HG03460 (cell line): Measurements from ENCODE around the gene PPP1R13B.

Experiments used
- ATAC-seq: cut with Tn5 transposase; IDR thresholded peaks from one replicate; pipeline ENCODE4 v1.9.1; 2021; ENCODE audit not compliant: unreplicated experiment

The PPP1R13B gene

DNA sequence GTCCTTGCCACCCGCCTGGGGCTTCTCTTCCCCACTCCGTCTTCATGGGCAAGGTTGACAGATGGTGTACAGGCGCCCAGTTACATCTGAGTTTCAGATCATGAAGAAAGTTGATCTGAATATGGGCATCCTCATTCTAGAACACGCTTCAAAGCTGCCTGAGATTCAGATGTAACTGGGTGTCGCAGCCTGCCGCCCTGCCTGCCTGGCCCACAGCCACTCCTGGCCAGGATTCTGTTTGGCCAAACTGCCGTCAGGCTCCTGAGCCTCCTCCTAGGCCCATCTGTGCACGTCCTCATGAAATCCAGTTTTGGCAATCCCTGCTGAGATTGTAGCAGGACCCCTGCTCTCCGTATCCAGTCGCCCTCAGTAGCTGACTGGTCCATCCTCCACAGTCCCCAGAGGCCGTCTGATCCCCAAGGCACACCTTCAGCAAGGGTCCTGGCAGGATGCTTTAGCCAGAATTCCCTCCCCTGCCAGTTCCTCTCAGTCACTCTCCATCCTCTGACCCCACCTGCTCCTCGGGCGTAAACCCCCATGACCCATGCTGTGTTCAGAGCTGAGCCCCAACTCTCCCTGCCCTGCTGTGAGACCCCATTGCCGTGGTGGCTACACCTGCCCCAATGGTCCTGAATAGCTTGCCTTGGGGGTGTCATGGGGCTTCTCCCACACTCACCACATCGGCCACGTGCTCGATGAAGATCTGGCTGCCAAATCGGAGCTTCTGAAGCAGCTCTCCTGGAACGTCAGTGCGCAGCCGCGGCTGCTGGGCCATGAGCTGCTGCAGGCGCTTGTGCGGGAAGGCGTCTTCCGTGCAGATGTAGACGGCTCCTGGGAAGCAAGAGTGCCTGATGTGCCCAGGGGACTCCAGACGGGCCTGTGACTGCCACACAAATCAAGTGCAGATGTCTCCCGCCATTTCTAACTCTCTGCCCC, 144.6 kb downstream of the PPP1R13B start:
- no peak for ATAC-seq

DNA sequence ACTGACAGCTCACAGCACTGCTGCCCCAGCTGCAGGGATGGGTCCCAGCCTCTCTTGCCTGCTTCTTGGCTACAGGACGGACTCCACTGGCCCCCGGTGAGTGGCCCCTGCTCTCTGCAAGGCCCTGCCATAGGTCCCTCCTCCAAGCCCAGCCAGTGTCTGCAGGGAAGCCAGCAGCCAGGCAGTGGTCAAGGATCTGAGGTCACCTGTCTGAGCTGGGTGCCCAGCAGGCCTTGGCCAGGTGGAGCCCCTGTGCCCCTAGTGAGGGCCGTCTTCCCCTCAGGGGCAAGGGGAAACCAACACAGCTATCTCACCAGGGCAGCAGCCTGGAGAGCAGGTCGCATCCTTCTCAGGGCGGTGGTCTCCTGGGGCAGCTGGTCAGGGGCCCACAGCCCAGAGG, 145.3 kb downstream of the PPP1R13B start:
- no peak for ATAC-seq

DNA sequence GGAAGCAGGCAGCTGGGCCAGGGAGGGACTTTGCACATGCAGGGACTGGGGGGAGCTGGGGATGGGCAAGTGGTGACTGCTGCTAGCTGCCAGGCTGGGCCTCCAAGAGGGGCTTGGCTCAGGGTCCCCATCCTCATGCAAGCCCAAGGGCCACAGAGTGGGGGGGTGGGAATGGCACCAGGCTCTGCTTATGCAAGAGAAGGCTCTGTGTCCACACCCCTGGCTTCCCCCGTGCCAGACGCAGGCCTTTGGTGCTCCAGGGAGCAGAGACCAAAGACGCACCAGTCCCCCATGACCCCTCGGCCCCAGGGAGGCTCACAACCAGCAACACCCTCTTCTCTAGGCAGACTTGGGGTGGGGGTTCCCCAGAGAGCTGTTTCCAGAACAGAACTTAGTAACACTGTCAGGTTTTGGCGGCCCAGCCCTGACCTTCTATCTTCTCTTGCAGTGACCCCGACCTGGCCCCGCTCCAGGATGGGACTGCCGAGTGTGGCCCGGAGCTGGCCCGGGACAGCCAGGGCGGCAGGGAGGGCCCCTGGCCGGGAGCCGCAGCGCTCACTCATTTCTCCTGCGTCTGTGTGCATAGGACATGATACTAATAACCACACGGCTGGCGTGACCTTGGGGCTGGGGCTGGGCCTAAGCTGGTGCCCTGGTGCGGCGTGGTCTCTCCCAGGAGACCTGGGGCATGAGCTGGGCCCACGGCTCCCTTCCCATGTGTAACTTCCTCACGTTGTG, 146.5 kb downstream of the PPP1R13B start:
- no peak for ATAC-seq

DNA sequence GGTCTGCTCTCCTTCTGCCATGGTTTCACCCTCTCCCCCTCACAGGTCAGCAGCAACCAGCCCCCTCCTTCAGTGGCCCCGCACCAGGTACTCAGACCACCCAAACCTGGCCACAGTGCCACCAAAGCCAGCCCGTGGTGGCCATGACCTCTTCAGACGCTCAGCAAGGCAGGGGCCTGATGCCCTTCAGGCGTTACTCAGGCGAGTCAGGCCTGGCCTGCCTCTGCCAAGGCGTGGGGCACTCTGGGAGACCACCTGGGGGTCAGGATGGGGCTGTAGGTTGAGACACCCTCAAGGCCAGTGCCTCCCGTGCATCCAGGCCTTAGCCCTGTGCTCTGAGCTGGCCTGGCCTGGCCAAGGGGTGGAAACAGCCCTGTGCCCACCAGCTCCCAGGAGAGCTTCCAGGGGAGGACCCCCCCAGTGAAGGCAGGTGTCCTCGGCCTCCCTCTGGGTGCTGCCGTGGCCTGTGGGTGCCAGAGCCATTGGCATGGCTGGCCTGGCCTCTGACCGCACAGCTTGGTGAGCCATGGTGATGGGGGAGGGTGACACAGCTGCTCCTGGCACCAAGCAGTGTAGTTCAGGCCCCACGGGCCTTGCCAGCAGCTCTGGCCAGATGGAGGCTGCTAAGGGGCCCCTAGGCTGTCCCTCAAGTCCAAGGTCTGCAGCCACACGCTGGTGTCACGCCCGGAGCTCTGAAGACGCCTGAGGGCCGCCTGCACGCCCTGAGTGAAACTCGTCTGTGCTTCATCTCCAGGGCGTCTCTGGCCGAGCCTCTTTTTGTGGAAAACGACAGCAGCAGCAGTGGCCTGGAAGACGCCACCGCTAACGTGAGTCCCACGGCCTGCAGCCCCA, 147.2 kb downstream of the PPP1R13B start:
- no peak for ATAC-seq

DNA sequence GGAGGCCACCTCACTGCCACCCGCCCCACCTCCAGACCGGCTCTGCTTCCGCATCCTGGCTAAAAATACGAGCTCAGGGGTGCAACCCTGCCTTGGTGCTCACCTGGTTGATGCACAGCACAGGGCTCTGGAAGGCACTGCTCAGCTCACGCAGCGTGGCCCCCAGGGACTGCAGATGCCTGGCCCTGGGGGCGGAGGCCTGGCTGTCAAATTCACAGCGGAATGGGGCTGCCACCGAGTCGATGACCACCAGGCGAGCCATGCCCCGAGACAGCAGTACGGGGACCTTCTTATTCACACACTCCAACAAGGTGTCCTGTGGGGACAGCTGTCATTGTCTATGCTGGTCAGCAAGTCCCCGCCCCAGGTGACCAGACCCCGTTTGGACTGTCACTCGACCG, 148.1 kb downstream of the PPP1R13B start:
- no peak for ATAC-seq

DNA sequence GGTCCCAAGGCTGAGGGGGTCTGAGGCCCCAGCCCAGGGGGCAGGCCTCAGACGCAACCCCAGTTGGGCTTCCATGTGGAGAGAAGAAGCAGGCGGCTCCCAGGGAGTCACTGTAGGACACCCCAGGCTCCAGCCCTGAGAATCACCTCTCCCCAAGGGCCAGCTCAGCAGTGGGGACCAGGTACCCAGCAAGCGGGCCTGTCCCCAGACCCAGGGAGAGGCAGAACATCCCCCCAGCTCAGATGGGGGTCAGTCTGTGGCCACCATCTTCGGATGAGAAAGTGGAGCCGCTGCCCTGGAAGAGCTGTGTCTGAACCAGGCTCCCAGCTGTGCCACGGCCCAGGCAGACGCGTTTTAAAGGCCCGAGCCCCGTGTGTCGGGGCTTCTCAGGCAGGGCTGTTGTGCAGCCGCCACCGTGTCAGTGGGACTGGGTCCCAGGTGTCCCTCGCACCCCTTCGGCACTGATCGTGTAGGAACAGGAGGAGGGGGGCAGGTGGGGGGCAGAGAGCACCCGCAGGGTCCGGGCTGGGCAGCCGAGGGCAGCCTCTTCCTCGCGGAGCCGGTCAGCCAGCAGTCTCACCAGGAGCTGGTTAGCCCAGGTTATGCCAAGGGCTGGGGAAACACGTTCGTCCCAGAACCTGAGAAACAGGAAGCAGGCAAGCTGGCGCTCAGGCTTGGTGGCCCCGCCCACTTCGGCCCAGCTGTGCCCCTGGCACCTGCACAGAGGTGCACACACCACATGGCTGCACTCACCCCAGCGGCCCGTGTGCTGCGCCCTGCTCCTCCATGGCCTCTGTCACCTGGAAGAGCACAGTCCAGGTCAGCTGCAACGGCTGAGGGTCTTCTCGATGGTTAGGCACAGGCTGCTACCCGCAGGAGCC, 148.8 kb downstream of the PPP1R13B start:
- no peak for ATAC-seq

DNA sequence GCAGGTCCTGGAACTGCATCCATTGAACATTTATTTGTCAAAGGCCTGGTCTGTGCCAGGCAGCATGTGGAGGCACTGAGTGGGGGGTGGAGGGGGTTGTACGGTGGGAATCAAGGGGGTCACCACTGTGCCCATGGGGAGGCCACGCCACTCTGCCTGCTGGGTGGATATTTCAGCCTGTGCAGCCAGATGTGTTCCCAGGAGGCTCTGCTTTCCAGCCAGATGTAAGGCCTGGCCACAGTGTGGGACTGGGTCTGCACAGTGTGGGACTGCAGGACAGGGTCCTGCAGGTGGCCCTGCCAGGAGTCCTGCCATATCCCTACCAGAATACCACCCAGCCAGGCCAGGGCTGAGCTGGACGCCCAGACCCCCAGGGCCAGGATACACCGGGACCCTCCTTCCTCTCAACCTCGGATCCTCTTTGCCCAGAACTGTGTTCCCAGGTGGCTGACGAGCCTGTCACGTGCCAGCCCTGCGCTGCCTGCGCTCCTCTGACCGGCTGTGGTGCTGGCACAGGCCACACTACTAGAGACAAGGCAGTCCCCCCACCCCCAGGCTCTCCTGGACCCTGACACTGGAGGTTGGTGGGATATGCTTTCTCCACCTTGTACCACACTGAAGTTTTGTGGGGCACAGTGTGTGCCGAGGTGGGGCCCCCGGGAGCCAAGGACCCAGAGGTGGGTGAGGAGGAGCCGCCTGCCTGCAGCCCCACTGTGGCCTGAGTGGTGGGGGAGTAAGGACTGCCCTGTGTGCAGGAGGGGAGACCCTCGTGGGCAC, 149.6 kb downstream of the PPP1R13B start:
- no peak for ATAC-seq

DNA sequence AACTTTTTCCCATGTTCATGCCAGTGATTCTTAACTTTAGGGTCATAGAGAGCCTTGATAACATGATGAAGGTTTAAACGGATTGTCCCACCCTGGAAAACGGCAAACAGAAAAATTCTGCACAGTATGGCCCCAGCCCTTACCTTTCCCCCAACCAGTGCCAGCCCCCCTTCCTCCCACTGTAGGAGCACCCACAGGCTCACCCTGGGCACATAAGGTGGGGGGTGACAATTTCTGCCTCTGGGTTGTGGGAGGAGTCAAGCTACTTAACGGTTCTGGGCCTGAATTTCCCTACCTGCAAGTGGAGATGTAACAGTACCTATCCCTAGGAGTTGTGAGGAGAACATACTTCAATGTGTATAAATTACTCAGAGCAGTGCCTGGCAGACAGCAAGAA, 150.2 kb downstream of the PPP1R13B start:
- no peak for ATAC-seq

DNA sequence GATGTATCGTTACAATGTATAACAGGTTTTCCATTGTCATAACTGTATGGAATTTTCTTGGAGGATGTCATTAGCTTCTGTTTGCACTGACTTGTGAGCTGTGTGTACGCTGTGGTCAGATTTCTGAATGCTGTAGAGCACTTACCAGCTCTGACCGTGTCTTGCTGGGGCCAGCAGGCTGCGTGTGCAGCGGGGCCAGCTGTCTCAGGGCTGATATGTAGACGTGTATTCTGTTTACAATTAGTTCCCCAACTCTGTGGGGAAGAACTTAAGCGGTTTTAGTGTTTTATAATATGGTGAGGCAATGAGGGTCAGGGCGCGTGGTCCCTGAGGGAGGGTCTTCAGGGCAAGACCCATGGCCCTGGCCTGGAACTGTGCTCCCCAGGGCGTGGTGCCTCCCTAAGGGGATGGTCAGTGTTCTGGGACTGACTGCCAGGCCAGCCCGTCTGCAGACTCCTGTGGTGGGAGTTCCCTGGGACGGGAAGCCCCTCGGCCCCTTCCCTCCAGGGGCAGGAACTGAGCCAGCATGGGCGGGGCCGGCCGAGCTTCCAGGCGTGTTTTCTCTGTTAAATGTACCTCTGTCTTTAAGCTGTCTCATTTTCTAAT, 150.8 kb downstream of the PPP1R13B start:
- no peak for ATAC-seq

DNA sequence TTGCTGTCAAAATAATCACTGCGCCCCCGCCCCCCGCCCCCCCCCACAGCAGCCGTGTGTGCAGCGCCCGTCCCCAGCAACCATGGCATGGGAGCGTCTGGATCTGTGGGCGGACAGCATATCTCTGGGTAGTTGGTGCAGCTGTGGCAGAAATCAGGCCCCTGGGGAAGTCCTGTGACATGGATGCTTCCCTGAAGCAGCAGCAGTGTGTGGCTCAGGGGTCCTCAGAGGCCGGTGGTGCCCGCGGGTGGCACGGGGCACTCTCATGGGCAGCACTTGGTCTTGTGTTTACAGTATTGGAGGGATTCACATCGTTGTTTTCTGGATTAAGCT, 151.3 kb downstream of the PPP1R13B start:
- ATAC-seq, result no peak

DNA sequence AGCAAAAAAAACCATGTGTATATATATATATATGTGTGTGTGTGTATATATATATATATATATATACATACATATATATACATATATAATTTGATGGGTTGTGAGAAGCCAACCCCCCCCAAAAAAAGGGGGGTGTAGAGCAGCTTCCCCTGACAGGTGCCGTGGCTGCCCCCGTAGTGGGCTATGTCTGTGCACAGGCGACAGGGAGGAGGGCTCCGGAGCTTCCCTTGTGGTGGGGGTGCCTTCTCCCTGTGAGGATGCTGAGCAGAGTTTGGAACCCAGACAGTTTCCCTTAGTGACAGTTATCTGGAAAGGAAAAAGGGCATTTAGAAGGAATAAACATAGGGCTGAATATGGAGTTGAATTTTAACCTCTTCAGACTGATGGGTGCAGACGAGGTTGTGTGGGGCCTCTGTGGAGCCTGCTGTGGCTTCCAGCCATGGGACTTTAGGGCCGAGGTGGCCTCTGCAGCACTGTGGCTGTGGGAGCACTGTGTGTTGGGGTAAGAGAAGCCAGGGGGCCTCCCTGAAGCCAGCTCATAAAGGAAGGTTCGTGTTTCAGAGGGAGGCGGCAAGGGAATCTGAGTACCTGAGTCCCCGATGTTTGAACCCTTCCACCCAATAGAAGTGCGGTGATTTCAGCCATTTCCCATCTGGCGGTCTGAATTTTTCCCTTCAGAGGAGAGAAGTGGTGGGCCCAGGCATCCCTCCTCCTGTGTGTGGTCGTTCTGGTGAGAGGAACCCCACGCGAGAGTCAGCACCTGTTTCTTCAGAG, 151.9 kb downstream of the PPP1R13B start:
- no peak for ATAC-seq

DNA sequence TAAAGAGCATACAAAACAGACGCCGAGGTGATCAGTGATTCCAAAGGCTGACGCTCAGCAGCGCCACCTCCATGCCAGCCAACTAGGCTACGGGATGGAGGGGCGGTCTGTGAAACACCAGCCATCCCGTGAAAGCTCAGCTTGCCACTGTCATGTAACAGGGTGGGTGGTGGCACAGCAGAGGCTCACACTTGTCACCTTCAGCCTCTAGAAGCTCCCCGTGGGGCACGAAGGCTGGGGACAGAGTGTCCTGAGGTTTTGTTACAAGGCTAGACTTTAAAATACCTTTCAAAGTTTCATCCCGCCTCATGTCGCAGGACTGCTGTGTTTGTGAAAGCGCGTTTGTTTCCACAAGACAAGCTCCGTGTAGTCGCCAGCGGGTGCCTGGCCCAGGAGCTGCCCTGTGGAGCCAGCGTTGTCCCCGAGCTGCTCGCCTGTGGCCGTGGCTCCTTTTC, 152.8 kb downstream of the PPP1R13B start:
- ATAC-seq, result no peak

DNA sequence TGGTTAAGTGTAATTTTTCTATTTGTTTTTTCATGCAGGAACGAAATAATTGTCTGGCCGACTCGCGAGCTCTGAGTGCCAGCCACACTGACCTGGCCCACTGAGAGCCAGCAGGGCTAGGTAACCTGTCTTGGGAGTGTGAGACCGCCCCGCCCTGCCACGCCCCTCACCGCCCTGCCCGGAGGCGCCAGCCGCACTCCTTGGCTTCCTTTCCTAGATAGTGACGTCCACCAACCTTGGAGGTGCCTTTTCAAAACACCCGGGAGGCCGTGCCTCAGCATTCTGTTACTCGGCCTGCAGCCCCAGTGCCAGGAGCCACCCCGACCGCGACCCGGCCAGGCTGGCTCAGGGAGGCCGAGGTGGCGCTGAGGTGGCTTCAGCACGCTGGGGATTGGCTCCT, 153.9 kb downstream of the PPP1R13B start:
- no peak for ATAC-seq

DNA sequence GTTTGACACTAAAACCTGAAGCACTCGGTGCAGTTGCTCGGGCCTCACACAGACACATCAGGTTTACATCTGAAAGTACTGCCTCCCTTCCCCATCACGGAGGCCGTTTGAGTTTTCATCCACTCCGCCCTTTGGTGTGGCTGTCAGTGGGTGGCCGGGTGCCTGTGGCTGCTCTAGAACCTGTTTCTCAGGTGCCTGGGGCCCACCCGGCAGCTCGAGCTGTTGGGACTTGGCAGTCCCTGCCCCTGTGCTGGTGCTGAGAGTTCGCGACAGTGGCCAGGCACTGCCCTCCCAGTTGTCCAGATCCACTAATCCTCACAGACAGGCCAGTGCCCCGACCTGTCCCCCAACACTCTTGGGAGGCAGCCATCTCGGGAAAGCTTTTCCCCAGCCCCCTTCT, 154.5 kb downstream of the PPP1R13B start:
- no peak for ATAC-seq

DNA sequence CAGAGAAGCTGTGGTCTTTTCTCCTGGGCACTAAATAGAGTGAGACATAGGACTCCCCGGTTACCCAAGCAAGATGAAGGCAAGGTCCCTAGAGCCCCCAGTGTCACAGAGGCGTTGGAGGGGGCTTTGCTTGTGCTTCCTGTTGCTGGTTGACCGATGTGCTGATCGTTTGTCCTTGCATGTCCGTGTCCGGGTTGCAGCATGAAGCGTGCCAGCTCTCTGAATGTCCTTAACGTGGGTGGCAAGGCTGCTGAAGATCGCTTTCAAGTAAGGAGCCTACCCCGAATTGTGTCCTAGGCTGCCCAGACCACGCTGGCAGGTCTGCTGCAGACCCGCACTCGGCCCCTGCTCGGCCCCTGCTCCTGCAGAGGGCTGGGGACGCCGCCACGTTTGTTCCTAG, 155.2 kb downstream of the PPP1R13B start:
- ATAC-seq, result peak; percentile 33

DNA sequence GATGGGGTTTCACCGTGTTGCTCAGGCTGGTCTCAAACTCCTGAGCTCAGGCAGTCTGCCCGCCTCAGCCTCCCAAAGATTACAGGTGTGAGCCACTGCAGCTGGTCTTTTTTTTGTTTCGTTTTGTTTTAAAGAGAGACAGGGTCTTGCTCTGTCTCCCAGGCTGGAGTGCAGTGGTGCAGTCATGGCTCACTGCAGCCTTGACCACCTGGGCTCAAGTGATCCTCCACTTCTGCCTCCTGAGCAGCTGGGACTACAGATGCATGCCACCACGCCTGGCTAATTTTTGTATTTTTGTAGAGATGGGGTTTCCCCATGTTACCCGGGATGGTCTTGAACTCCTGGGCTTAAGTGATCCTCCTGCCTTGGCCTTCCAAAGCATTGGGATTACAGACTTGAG, 155.7 kb downstream of the PPP1R13B start:
- ATAC-seq, result peak; percentile 65

DNA sequence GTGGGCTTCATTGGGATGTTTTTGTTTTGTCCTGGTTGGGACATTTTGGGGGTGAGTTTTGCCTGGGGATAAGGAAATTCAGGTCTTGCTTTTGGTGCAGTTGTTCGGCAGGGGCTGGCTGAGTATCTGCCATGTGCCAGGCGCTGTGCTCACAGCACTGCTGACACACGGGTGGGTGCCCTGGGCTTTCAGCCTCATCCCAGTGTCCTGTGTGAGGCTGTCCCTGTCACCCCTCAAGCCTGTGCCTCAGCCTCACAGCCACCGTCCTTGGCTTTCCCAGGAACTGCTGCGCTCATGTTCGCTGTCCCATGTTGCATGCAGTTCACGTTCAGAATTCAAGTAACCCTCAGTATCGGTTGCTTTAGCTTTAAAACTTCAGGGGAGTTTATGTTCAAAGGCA, 157.0 kb downstream of the PPP1R13B start:
- ATAC-seq, result no peak
